IPS DF 19.7 (cell line): ENCODE results near the gene PNO1.
"Not testable (repeated sequence)": the region's sequence is repeated elsewhere in the genome, so short reads cannot be mapped to it uniquely, and the experiment has no call there.

Source experiments
- DNase-seq: peaks from one replicate; pipeline ENCODE4 v3.0.0-alpha.2; 2013; ENCODE audit warnings: low read depth, low spot score

PNO1 gene

GRCh38 chr2:68157402-68158133 is at the start of gene PNO1:
TSS of gene PNO1 (plus strand) at chr2:68157888. CDS start at chr2:68157935, 47 bp downstream.
- DNase-seq: peak; percentile 79

- DNase-seq: no peak
Observed at GRCh38 chr2:68108120-68108519, 49.6 kb upstream of the PNO1 start.

GRCh38 chr2:68110102-68110501 is 47.6 kb upstream of the PNO1 start:
- no peak for DNase-seq

- no peak for DNase-seq
Observed at GRCh38 chr2:68115965-68116364, 41.7 kb upstream of the PNO1 start.

GRCh38 chr2:68117922-68118321 is 39.8 kb upstream of the PNO1 start:
- DNase-seq: not testable (repeated sequence)

GRCh38 chr2:68118816-68119215 is 38.9 kb upstream of the PNO1 start:
- DNase-seq: no peak

GRCh38 chr2:68119504-68119903 is 38.2 kb upstream of the PNO1 start:
- DNase-seq: no peak

- DNase-seq: peak; percentile 5
Observed at GRCh38 chr2:68121873-68122679, 35.6 kb upstream of the PNO1 start.

GRCh38 chr2:68122680-68122964 is 35.1 kb upstream of the PNO1 start:
- no peak for DNase-seq

- no peak for DNase-seq
Observed at GRCh38 chr2:68124321-68124720, 33.4 kb upstream of the PNO1 start.

- DNase-seq: no peak
Observed at GRCh38 chr2:68125821-68126220, 31.9 kb upstream of the PNO1 start.

- no peak for DNase-seq
Observed at GRCh38 chr2:68126561-68126960, 31.1 kb upstream of the PNO1 start.

- no peak for DNase-seq
Observed at GRCh38 chr2:68127358-68128242, 30.1 kb upstream of the PNO1 start.

GRCh38 chr2:68134120-68134519 is 23.6 kb upstream of the PNO1 start:
- no peak for DNase-seq

GRCh38 chr2:68134554-68134953 is 23.1 kb upstream of the PNO1 start:
- DNase-seq: no peak

GRCh38 chr2:68135448-68136320 is 22.0 kb upstream of the PNO1 start:
- DNase-seq: no peak

- no peak for DNase-seq
Observed at GRCh38 chr2:68141875-68142274, 15.8 kb upstream of the PNO1 start.

- no peak for DNase-seq
Observed at GRCh38 chr2:68151037-68151436, 6.7 kb upstream of the PNO1 start.

GRCh38 chr2:68152681-68153347 is 4.9 kb upstream of the PNO1 start:
- no peak for DNase-seq

GRCh38 chr2:68155618-68156017 is 2.1 kb upstream of the PNO1 start:
- DNase-seq: no peak

GRCh38 chr2:68156419-68156818 is 1.3 kb upstream of the PNO1 start:
- no peak for DNase-seq
